Stimulated activated CD8-positive, alpha-beta memory T cell treated with anti-CD3 and anti-CD28 coated beads, Interleukin-7, amount 100 ng/mL, for 48 hours (primary cell): ENCODE results near the gene SIM1.
"Not testable (repeated sequence)": the region's sequence is repeated elsewhere in the genome, so short reads cannot be mapped to it uniquely, and the experiment has no call there.

Experiments used
- DNase-seq, 2 donors: peaks; one replicate each; pipeline ENCODE4 v3.0.0-alpha.2; 2020; ENCODE audit warnings: low read depth in 1 of 2; ENCODE audit errors: extremely low read depth in 1 of 2

The SIM1 gene

GRCh38 chr6:100354736-100355641, 109.7 kb downstream of the SIM1 start:
- DNase-seq: not testable (repeated sequence)

GRCh38 chr6:100353276-100354015, 111.3 kb downstream of the SIM1 start:
- no peak for DNase-seq

GRCh38 chr6:100350139-100350538, 114.6 kb downstream of the SIM1 start:
- DNase-seq: no peak

- DNase-seq: no peak
Measured at GRCh38 chr6:100349366-100349765, 115.4 kb downstream of the SIM1 start.

- DNase-seq: no peak
Measured at GRCh38 chr6:100347901-100348550, 116.7 kb downstream of the SIM1 start.

- DNase-seq: no peak
Measured at GRCh38 chr6:100346828-100347227, 117.9 kb downstream of the SIM1 start.

- no peak for DNase-seq
Measured at GRCh38 chr6:100346203-100346602, 118.5 kb downstream of the SIM1 start.

GRCh38 chr6:100344761-100345160, 120.0 kb downstream of the SIM1 start:
- no peak for DNase-seq

- no peak for DNase-seq
Measured at GRCh38 chr6:100344321-100344720, 120.4 kb downstream of the SIM1 start.

GRCh38 chr6:100343316-100344077, 121.2 kb downstream of the SIM1 start:
- DNase-seq: no peak

GRCh38 chr6:100342830-100343229, 121.9 kb downstream of the SIM1 start:
- DNase-seq: no peak

- no peak for DNase-seq
Measured at GRCh38 chr6:100339574-100340255, 125.0 kb downstream of the SIM1 start.

- DNase-seq: no peak
Measured at GRCh38 chr6:100338090-100338489, 126.6 kb downstream of the SIM1 start.

- no peak for DNase-seq
Measured at GRCh38 chr6:100336876-100337275, 127.8 kb downstream of the SIM1 start.

- no peak for DNase-seq
Measured at GRCh38 chr6:100335991-100336390, 128.7 kb downstream of the SIM1 start.
